ENCODE data around the gene PLPPR1. TPM values are rescaled to one million over a fixed set of nuclear protein-coding genes. Genes with fewer than 3 reads are reported as not detected.

PLPPR1 gene
- total and polyA plus RNA-seq, 2 of the 13 experiments (the other 11 are each of a cell fraction or from before 2014, with no cell fraction given) = 16.0 to 84.7 TPM

DNA sequence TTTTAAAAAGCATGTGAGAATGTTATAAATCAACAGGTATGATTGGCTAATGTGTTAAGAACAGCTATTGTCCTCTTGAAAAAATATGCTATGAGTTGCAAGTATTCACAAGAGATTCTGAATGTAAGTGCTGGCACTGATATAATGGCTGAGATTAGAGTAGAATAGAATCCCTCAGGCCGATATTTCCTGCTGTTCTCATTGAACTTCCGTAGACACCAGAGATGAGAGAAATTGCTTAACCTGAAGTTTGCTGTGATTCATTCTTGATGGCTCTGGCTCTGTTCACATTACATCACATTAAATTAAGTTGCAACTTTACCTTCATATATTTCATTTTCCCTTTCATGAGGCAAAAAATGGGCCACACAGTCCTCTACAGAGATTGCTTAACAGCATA is 241.8 kb downstream of the PLPPR1 start:
- no TSS peak for BruUV-seq (replicated peaks)
- DNase-seq (ENCODE audit: low spot score) (no peak), ATAC-seq (no peak), FAIRE-seq (no peak)
- no peaks in the 10 kb centered on the region for H3K79me2 ChIP-seq (ENCODE audit: insufficient read depth, low read length)
- H3K27me3 ChIP-seq (ENCODE audit: control insufficient read depth in 1 of 2, insufficient read depth in 2 of 2, low read length in 2 of 2) = no peaks in the 10 kb centered on the region
- H3K36me3 ChIP-seq (replicated peaks in 1 of 2; ENCODE audit: control insufficient read depth in 1 of 2, insufficient read depth in 2 of 2, low read length in 2 of 2) = peaks cover 3 to 13% of the 10 kb centered on the region in 2 experiments; a peak in 3 of 5 replicates
- intact Hi-C loops (cut with micrococcal nuclease; ENCODE audit: unreplicated experiment) (no loop called here), in situ Hi-C loops (cut with HindIII; ENCODE audit: extremely low pct_ligation_motif_present, low pct_unique_long_range_greater_than_20kb) (no loop called here)
- H3K4me1 ChIP-seq (ENCODE audit: insufficient read depth, low read length) = no peaks in the 10 kb centered on the region
- no peaks in the 10 kb centered on the region for H4K20me1 ChIP-seq (ENCODE audit: insufficient read depth, low read length)
- H2AFZ ChIP-seq (ENCODE audit: low read length) = no peak overlapping the region
- H3K9me3 ChIP-seq (ENCODE audit: low read length) = no peaks in the 10 kb centered on the region
- H3K27ac ChIP-seq (ENCODE audit: extremely low read length, insufficient read depth, low read length) = no peak overlapping the region
- ChIA-PET POLR2A (no interaction called here), CTCF (ENCODE audit: low intra/inter-chr PET ratio, low total read pairs) (no interaction called here)
- no peak overlapping the region for H3K9ac ChIP-seq (ENCODE audit: insufficient read depth, low read depth, low read length)
- 100% methylated on average over 2 of the region's 2 CpGs for WGBS (ENCODE audit: low lambda C conversion rate)
- no peak overlapping the region for H3K4me2 ChIP-seq (ENCODE audit: low read depth, low read length)
- no peak overlapping the region for H3K4me3 ChIP-seq (replicated peaks in 1 of 3; ENCODE audit: insufficient read depth in 1 of 3, low read depth in 2 of 3, low read length in 3 of 3)
- TF ChIP-seq RBM39 (IDR thresholded peaks at IDR 0.05; ENCODE audit: low read depth, low read length, poor library complexity, severe bottlenecking) = no peak
- TF ChIP-seq, protein P1, sequence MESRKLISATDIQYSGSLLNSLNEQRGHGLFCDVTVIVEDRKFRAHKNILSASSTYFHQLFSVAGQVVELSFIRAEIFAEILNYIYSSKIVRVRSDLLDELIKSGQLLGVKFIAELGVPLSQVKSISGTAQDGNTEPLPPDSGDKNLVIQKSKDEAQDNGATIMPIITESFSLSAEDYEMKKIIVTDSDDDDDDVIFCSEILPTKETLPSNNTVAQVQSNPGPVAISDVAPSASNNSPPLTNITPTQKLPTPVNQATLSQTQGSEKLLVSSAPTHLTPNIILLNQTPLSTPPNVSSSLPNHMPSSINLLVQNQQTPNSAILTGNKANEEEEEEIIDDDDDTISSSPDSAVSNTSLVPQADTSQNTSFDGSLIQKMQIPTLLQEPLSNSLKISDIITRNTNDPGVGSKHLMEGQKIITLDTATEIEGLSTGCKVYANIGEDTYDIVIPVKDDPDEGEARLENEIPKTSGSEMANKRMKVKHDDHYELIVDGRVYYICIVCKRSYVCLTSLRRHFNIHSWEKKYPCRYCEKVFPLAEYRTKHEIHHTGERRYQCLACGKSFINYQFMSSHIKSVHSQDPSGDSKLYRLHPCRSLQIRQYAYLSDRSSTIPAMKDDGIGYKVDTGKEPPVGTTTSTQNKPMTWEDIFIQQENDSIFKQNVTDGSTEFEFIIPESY (CRISPR knock-in tag; IDR thresholded peaks at IDR 0.05) = no peak
- no peak for TF ChIP-seq HMG20B (CRISPR knock-in tag; conservative IDR thresholded peaks at IDR 0.05)
- no peak for TF ChIP-seq PCBP1 (IDR thresholded peaks at IDR 0.05; ENCODE audit: borderline replicate concordance, low read depth, low read length)
- TF ChIP-seq ZBTB8A (CRISPR knock-in tag; IDR thresholded peaks at IDR 0.05; ENCODE audit: borderline replicate concordance, low read depth) = no peak
- no peak for TF ChIP-seq BCL6 (CRISPR knock-in tag; IDR thresholded peaks at IDR 0.05)
- TF ChIP-seq, protein P2, sequence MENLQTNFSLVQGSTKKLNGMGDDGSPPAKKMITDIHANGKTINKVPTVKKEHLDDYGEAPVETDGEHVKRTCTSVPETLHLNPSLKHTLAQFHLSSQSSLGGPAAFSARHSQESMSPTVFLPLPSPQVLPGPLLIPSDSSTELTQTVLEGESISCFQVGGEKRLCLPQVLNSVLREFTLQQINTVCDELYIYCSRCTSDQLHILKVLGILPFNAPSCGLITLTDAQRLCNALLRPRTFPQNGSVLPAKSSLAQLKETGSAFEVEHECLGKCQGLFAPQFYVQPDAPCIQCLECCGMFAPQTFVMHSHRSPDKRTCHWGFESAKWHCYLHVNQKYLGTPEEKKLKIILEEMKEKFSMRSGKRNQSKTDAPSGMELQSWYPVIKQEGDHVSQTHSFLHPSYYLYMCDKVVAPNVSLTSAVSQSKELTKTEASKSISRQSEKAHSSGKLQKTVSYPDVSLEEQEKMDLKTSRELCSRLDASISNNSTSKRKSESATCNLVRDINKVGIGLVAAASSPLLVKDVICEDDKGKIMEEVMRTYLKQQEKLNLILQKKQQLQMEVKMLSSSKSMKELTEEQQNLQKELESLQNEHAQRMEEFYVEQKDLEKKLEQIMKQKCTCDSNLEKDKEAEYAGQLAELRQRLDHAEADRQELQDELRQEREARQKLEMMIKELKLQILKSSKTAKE (CRISPR knock-in tag; IDR thresholded peaks at IDR 0.05; ENCODE audit: borderline replicate concordance) = no peak
- TF ChIP-seq, protein P3, sequence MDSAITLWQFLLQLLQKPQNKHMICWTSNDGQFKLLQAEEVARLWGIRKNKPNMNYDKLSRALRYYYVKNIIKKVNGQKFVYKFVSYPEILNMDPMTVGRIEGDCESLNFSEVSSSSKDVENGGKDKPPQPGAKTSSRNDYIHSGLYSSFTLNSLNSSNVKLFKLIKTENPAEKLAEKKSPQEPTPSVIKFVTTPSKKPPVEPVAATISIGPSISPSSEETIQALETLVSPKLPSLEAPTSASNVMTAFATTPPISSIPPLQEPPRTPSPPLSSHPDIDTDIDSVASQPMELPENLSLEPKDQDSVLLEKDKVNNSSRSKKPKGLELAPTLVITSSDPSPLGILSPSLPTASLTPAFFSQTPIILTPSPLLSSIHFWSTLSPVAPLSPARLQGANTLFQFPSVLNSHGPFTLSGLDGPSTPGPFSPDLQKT (CRISPR knock-in tag; IDR thresholded peaks at IDR 0.05; ENCODE audit: borderline replicate concordance) = no peak
- TF ChIP-seq ZNF674 (CRISPR knock-in tag; IDR thresholded peaks at IDR 0.05; ENCODE audit: low read depth) = no peak
- TF ChIP-seq JUN (CRISPR knock-in tag; IDR thresholded peaks at IDR 0.05) = no peak
- TF ChIP-seq, protein P4, sequence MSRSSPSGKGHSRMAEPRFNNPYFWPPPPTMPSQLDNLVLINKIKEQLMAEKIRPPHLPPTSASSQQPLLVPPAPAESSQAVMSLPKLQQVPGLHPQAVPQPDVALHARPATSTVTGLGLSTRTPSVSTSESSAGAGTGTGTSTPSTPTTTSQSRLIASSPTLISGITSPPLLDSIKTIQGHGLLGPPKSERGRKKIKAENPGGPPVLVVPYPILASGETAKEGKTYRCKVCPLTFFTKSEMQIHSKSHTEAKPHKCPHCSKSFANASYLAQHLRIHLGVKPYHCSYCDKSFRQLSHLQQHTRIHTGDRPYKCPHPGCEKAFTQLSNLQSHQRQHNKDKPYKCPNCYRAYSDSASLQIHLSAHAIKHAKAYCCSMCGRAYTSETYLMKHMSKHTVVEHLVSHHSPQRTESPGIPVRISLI (CRISPR knock-in tag; IDR thresholded peaks at IDR 0.05; ENCODE audit: borderline replicate concordance) = no peak
- TF ChIP-seq, protein P5, sequence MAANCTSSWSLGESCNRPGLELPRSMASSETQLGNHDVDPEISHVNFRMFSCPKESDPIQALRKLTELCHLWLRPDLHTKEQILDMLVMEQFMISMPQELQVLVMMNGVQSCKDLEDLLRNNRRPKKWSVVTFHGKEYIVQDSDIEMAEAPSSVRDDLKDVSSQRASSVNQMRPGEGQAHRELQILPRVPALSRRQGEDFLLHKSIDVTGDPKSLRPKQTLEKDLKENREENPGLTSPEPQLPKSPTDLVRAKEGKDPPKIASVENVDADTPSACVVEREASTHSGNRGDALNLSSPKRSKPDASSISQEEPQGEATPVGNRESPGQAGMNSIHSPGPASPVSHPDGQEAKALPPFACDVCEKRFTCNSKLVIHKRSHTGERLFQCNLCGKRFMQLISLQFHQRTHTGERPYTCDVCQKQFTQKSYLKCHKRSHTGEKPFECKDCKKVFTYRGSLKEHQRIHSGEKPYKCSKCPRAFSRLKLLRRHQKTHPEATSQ (CRISPR knock-in tag; IDR thresholded peaks at IDR 0.05; ENCODE audit: borderline replicate concordance) = no peak
- no peak for TF ChIP-seq CCDC6 (CRISPR knock-in tag; IDR thresholded peaks at IDR 0.05)
- TF ChIP-seq RAD21 (CRISPR knock-in tag; IDR thresholded peaks at IDR 0.05) = no peak
- TF ChIP-seq GABPA (IDR thresholded peaks at IDR 0.05; ENCODE audit: low read depth, low read length) = no peak
- TF ChIP-seq GABPA (CRISPR knock-in tag; IDR thresholded peaks at IDR 0.05; ENCODE audit: low read depth) = no peak
- TF ChIP-seq ZKSCAN1 (IDR thresholded peaks at IDR 0.05; ENCODE audit: low read length) = no peak
- no peak for TF ChIP-seq SETDB1 (CRISPR knock-in tag; IDR thresholded peaks at IDR 0.05; ENCODE audit: borderline replicate concordance)
